ENCODE measurements around the gene OR1K1. TPM values are rescaled to one million over a fixed set of nuclear protein-coding genes. Genes with fewer than 3 reads are reported as not detected.

Gene OR1K1
- polyA plus RNA-seq, 1 donor (not counting 4 experiments of a cell fraction or from before 2014, with no cell fraction given) = not detected

- FAIRE-seq (no peak), DNase-seq (ENCODE audit: low read depth, low spot score) (no peak)
- H3K4me3 ChIP-seq (ENCODE audit: control insufficient read depth in 2 of 3, extremely low read depth in 1 of 3, insufficient read depth in 2 of 3, low read depth in 1 of 3, low read length in 3 of 3) = no peak overlapping the region
- H3K9ac ChIP-seq (ENCODE audit: control insufficient read depth, extremely low read depth, insufficient read depth, low read length) = no peak overlapping the region
- no peaks in the 10 kb centered on the region for H3K27me3 ChIP-seq (ENCODE audit: control insufficient read depth, extremely low read depth, insufficient read depth, low read length)
- no peak overlapping the region for H3K27ac ChIP-seq (ENCODE audit: control insufficient read depth, insufficient read depth, low read length)
- H3K4me1 ChIP-seq (ENCODE audit: control insufficient read depth, extremely low read depth, insufficient read depth, low read length) = no peaks in the 10 kb centered on the region
- dilution Hi-C loops (cut with MboI; ENCODE audit: extremely low pct_ligation_motif_present, low sequenced_read_pairs) = no loop called here
- H4K20me1 ChIP-seq (ENCODE audit: control insufficient read depth, extremely low read depth, insufficient read depth, low read length) = no peaks in the 10 kb centered on the region
- H2AFZ ChIP-seq (ENCODE audit: control insufficient read depth, low read length) = no peak overlapping the region
- H3K36me3 ChIP-seq (ENCODE audit: control insufficient read depth in 2 of 2, extremely low read depth in 1 of 2, insufficient read depth in 2 of 2, low read length in 2 of 2) = no peaks in the 10 kb centered on the region
- no peaks in the 10 kb centered on the region for H3K79me2 ChIP-seq (ENCODE audit: control insufficient read depth, insufficient read depth, low read length)
- H3K9me1 ChIP-seq (ENCODE audit: control insufficient read depth, extremely low read depth, insufficient read depth, low read length) = no peaks in the 10 kb centered on the region
- no peak overlapping the region for H3K4me2 ChIP-seq (ENCODE audit: control insufficient read depth, extremely low read depth, insufficient read depth, low read depth, low read length)
- no peak for TF ChIP-seq EZH2 (IDR thresholded peaks at IDR 0.05; ENCODE audit: low read length)
- TF ChIP-seq CTCF (optimal IDR thresholded peaks at IDR 0.05 in 1 of 3, IDR thresholded peaks at IDR 0.05 in 1 of 3, conservative IDR thresholded peaks at IDR 0.05 in 1 of 3; ENCODE audit: extremely low read depth in 1 of 3, insufficient read depth in 2 of 3, low read length in 3 of 3) = no peak
- H3K9me3 ChIP-seq (ENCODE audit: control insufficient read depth, low read depth, low read length) = no peaks in the 10 kb centered on the region
Measured at GRCh38 chr9:122777935-122778627, 21.8 kb upstream of the OR1K1 start.

GRCh38 chr9:122779181-122779580 is 20.7 kb upstream of the OR1K1 start:
- Histone ChIP-seq H3K4me2 (ENCODE audit: control insufficient read depth, extremely low read depth, insufficient read depth, low read depth, low read length) (no peak overlapping the region), H3K27me3 (ENCODE audit: control insufficient read depth, extremely low read depth, insufficient read depth, low read length) (no peaks in the 10 kb centered on the region), H3K4me3 (ENCODE audit: control insufficient read depth in 2 of 3, extremely low read depth in 1 of 3, insufficient read depth in 2 of 3, low read depth in 1 of 3, low read length in 3 of 3) (no peak overlapping the region), H3K4me1 (ENCODE audit: control insufficient read depth, extremely low read depth, insufficient read depth, low read length) (no peaks in the 10 kb centered on the region), H3K79me2 (ENCODE audit: control insufficient read depth, insufficient read depth, low read length) (no peaks in the 10 kb centered on the region), H3K36me3 (ENCODE audit: control insufficient read depth in 2 of 2, extremely low read depth in 1 of 2, insufficient read depth in 2 of 2, low read length in 2 of 2) (no peaks in the 10 kb centered on the region), H3K9me1 (ENCODE audit: control insufficient read depth, extremely low read depth, insufficient read depth, low read length) (no peaks in the 10 kb centered on the region), H3K9me3 (ENCODE audit: control insufficient read depth, low read depth, low read length) (no peaks in the 10 kb centered on the region), H2AFZ (ENCODE audit: control insufficient read depth, low read length) (no peak overlapping the region), H3K27ac (ENCODE audit: control insufficient read depth, insufficient read depth, low read length) (no peak overlapping the region), H4K20me1 (ENCODE audit: control insufficient read depth, extremely low read depth, insufficient read depth, low read length) (no peaks in the 10 kb centered on the region), H3K9ac (ENCODE audit: control insufficient read depth, extremely low read depth, insufficient read depth, low read length) (no peak overlapping the region)
- dilution Hi-C loops (cut with MboI; ENCODE audit: extremely low pct_ligation_motif_present, low sequenced_read_pairs) = no loop called here
- DNase-seq (ENCODE audit: low read depth, low spot score) (no peak), FAIRE-seq (no peak)
- TF ChIP-seq CTCF (optimal IDR thresholded peaks at IDR 0.05 in 1 of 3, IDR thresholded peaks at IDR 0.05 in 1 of 3, conservative IDR thresholded peaks at IDR 0.05 in 1 of 3; ENCODE audit: extremely low read depth in 1 of 3, insufficient read depth in 2 of 3, low read length in 3 of 3) (no peak), EZH2 (IDR thresholded peaks at IDR 0.05; ENCODE audit: low read length) (no peak)

Data from keratinocyte (primary cell).